Stimulated activated CD8-positive, alpha-beta memory T cell treated with anti-CD3 and anti-CD28 coated beads, Interleukin-4, amount 100 ng/mL, for 48 hours (primary cell): ENCODE measurements around the gene NGFR.
A peak's percentile ranks its signal among the peaks of the same experiment; 100 is the strongest.
"Not testable (repeated sequence)": the region's sequence is repeated elsewhere in the genome, so short reads cannot be mapped to it uniquely, and the experiment has no call there.

ENCODE experiments used
- DNase-seq: peaks from one replicate; pipeline ENCODE4 v3.0.0-alpha.2; 2020

The NGFR gene

DNA sequence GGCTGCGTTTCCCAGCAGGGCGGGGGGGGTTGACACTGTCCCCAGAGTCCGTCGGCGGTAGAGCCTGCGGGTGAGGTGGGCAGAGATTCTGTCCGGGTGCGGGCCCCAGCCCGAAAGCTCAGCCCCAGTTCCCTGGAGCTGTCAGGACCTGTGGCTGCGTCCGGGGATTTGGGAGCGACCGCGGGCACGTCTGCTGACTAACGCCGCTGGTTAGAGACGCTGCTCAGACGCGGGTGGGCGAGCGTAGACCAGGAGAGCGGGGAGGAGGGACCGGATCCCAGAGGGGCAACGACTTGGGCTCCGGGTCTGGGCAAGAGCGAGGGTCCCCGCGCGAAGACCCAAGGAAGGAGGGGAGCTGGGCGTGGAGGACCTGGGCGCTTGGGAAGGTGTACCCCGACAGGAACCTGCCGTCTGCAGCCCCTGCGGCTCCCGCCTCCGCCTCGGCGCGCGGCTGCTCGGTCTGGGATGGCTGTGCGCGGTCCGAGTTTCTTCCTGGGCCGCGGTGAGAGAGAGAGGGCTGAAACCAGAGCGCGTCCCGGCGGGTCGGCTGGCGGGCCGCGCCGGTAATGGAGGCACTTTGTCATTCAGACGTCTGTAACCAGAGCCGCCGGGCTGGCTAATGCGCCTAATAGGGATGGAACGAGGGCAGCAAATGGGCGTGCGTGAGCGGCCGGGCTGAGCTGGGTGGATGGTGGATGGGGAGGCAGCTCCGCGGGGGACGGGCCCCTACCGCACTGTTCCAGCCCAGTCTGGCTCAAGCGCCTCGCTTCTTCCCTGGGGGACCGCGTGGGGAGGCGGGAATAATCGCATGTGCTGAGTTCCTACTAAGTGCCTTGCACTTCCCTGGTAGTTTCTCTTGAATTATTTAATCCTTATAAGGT lies 2.3 kb downstream of the NGFR start:
- DNase-seq: peak; percentile 44

- DNase-seq: no peak
Observed at GRCh38 chr17:49498029-49498615, 3.0 kb downstream of the NGFR start.

- no peak for DNase-seq
Observed at GRCh38 chr17:49501496-49501895, 6.4 kb downstream of the NGFR start.

DNA sequence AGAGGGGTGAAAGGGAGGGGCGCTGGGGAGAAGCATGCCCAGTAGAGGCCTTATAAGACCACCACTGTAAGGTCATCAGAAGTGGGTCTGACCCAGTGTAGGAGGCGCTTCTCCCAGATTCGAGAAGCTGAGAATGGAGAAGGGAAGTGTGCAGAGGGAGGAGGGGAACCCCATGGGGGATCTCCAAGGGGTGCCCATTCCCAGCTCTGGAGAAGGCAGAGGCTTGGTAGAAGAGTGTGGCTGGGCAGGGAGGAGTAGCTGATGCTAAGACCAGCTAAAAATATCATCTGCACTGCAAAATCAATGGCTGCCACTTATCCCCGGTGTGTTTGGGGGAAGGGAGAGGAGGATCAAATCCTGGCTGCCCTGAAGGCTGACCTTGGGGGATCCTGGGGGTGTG lies 7.2 kb downstream of the NGFR start:
- no peak for DNase-seq

- DNase-seq: not testable (repeated sequence)
Observed at GRCh38 chr17:49502680-49503079, 7.6 kb downstream of the NGFR start.

- DNase-seq: no peak
Observed at GRCh38 chr17:49504369-49504768, 9.3 kb downstream of the NGFR start.

GRCh38 chr17:49505854-49506253 lies 10.8 kb downstream of the NGFR start:
- DNase-seq: no peak

GRCh38 chr17:49506282-49506681 lies 11.2 kb downstream of the NGFR start:
- DNase-seq: no peak

GRCh38 chr17:49508061-49508865 lies 13.2 kb downstream of the NGFR start:
- DNase-seq: no peak

- DNase-seq: no peak
Observed at GRCh38 chr17:49508866-49509587, 13.9 kb downstream of the NGFR start.

- DNase-seq: no peak
Observed at GRCh38 chr17:49509588-49509917, 14.5 kb downstream of the NGFR start.

DNA sequence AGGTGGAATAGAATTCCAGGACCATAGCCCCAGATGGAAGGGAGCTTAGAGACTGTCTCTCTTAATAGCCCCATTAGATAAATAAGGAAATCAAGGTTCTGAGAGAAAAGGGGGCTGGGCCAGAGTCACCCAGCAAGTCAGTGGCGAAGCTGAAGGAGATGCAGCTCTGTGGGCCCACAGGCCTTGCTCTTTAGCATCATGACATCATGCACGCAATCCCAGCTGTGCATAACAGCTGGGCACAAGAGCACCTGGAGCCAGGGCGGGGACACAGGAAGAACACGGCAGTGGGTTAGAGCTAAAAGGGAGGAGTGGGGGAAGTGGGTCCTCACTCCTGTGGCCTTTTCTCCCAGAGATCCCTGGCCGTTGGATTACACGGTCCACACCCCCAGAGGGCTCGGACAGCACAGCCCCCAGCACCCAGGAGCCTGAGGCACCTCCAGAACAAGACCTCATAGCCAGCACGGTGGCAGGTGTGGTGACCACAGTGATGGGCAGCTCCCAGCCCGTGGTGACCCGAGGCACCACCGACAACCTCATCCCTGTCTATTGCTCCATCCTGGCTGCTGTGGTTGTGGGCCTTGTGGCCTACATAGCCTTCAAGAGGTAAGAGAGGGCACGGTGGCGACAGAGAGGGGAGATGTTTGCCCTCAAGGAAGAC lies 15.1 kb downstream of the NGFR start:
- DNase-seq: no peak

DNA sequence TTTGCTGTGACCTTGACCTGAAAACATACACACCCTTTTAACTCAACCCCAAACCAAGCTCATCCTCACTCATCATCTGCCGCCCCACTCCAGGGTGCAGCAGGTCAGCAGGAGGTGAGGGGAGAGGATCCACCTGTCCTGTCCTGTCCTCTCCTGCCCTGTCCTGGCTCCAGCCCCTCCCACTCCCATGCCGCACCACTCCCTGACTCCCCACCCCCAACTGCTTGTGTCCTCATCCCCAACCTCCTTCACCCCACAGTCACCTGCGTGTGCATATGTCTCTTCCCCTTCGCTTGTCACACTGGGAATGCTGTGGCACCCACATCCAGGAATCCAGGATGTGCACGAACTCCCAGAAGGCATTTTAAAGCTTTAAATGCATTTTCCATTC lies 15.6 kb downstream of the NGFR start:
- DNase-seq: no peak

DNA sequence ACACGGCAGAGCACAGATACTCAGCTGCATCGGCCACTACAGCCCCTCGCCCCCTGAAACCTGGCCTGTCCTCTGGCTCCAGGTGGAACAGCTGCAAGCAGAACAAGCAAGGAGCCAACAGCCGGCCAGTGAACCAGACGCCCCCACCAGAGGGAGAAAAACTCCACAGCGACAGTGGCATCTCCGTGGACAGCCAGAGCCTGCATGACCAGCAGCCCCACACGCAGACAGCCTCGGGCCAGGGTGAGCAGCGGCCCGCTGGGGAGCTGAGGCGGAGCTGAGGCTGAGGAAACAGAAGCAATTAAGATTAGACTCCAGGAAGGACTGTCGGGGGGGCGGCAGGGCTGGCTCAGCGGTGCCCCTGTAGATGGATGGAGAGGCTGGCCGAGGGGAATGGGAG lies 16.7 kb downstream of the NGFR start:
- DNase-seq: no peak

- DNase-seq: no peak
Observed at GRCh38 chr17:49512296-49513043, 17.4 kb downstream of the NGFR start.

GRCh38 chr17:49513044-49513395 lies 17.9 kb downstream of the NGFR start:
- no peak for DNase-seq

DNA sequence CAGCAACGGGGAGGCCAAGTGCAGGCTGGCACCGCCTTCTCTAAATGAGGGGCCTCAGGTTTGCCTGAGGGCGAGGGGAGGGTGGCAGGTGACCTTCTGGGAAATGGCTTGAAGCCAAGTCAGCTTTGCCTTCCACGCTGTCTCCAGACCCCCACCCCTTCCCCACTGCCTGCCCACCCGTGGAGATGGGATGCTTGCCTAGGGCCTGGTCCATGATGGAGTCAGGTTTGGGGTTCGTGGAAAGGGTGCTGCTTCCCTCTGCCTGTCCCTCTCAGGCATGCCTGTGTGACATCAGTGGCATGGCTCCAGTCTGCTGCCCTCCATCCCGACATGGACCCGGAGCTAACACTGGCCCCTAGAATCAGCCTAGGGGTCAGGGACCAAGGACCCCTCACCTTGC lies 18.5 kb downstream of the NGFR start:
- no peak for DNase-seq

DNA sequence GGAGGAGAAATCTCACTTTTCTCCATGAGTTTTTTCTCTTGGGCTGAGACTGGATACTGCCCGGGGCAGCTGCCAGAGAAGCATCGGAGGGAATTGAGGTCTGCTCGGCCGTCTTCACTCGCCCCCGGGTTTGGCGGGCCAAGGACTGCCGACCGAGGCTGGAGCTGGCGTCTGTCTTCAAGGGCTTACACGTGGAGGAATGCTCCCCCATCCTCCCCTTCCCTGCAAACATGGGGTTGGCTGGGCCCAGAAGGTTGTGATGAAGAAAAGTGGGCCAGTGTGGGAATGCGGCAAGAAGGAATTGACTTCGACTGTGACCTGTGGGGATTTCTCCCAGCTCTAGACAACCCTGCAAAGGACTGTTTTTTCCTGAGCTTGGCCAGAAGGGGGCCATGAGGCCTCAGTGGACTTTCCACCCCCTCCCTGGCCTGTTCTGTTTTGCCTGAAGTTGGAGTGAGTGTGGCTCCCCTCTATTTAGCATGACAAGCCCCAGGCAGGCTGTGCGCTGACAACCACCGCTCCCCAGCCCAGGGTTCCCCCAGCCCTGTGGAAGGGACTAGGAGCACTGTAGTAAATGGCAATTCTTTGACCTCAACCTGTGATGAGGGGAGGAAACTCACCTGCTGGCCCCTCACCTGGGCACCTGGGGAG lies 19.1 kb downstream of the NGFR start:
- DNase-seq: no peak

- no peak for DNase-seq
Observed at GRCh38 chr17:49515196-49515770, 20.2 kb downstream of the NGFR start.

GRCh38 chr17:49516180-49516579 lies 21.1 kb downstream of the NGFR start:
- DNase-seq: no peak
